Thyroid gland (tissue), 4 donors: ENCODE results near the gene COQ4.

Source experiments
- POLR2A ChIP-seq, 2 donors: fragments of 450-650 bp; IDR thresholded peaks; one replicate each; pipeline ENCODE4 v1.6.1; 2017; ENCODE audit warnings: antibody characterized with exemption in 2 of 2, mild to moderate bottlenecking in 2 of 2, moderate library complexity in 1 of 2
- TF ChIP-seq, protein P1 (sequence below), 6 experiments: fragments of 200-600 bp in 3 of 6; fragments of 450-650 bp in 3 of 6; sonication (generic) in 3 of 6; IDR thresholded peaks; one replicate each; pipeline ENCODE4 v1.5.1; 2016 to 2019; ENCODE audit warnings: antibody characterized with exemption in 6 of 6, mild to moderate bottlenecking in 2 of 6, inconsistent platforms in 1 of 6, moderate library complexity in 1 of 6

DNA sequence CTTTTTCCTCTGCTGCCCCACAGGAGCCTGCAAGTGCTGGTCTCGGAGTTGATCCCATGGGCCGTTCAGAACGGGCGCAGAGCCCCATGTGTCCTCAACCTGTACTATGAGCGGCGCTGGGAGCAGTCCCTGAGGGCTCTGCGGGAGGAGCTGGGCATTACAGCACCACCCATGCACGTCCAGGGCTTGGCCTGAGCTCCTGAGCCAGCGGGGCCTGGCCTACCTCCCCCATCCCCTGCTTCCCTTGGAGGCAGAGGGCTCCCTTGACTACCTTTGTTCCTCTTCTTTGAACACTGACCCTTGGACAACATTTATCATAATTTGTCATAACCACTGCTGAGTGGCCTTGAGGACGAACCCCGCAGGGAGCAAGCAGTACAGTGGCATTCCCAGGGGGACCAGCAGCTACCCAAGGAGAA is 10.8 kb downstream of the COQ4 start:
- no peak for TF ChIP-seq POLR2A (IDR thresholded peaks at IDR 0.05)
- TF ChIP-seq, protein P1, sequence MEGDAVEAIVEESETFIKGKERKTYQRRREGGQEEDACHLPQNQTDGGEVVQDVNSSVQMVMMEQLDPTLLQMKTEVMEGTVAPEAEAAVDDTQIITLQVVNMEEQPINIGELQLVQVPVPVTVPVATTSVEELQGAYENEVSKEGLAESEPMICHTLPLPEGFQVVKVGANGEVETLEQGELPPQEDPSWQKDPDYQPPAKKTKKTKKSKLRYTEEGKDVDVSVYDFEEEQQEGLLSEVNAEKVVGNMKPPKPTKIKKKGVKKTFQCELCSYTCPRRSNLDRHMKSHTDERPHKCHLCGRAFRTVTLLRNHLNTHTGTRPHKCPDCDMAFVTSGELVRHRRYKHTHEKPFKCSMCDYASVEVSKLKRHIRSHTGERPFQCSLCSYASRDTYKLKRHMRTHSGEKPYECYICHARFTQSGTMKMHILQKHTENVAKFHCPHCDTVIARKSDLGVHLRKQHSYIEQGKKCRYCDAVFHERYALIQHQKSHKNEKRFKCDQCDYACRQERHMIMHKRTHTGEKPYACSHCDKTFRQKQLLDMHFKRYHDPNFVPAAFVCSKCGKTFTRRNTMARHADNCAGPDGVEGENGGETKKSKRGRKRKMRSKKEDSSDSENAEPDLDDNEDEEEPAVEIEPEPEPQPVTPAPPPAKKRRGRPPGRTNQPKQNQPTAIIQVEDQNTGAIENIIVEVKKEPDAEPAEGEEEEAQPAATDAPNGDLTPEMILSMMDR (IDR thresholded peaks at IDR 0.05): no peak
